Effector CD4-positive, alpha-beta T cell (primary cell): ENCODE measurements around the gene PAK1.

Source experiments
- DNase-seq: peaks from one replicate; pipeline ENCODE4 v3.0.0-alpha.2; 2020

The PAK1 gene

GRCh38 chr11:77353131-77353530, 120.8 kb downstream of the PAK1 start:
- DNase-seq = no peak

- no peak for DNase-seq
Observed at GRCh38 chr11:77351281-77351886, 122.5 kb downstream of the PAK1 start.

GRCh38 chr11:77347948-77348347, 125.9 kb downstream of the PAK1 start:
- DNase-seq = no peak

- DNase-seq = no peak
Observed at GRCh38 chr11:77346906-77347603, 126.8 kb downstream of the PAK1 start.

GRCh38 chr11:77345621-77346020, 128.3 kb downstream of the PAK1 start:
- DNase-seq = no peak

- no peak for DNase-seq
Observed at GRCh38 chr11:77340501-77340900, 133.4 kb downstream of the PAK1 start.

- DNase-seq = no peak
Observed at GRCh38 chr11:77332259-77332658, 141.6 kb downstream of the PAK1 start.

GRCh38 chr11:77325159-77325558, 148.7 kb downstream of the PAK1 start:
- no peak for DNase-seq

GRCh38 chr11:77324508-77324907, 149.4 kb downstream of the PAK1 start:
- no peak for DNase-seq

GRCh38 chr11:77322926-77323590, 150.8 kb downstream of the PAK1 start:
- DNase-seq = no peak

- DNase-seq = no peak
Observed at GRCh38 chr11:77322506-77322905, 151.4 kb downstream of the PAK1 start.

- no peak for DNase-seq
Observed at GRCh38 chr11:77320351-77320750, 153.5 kb downstream of the PAK1 start.

GRCh38 chr11:77318600-77318999, 155.3 kb downstream of the PAK1 start:
- DNase-seq = no peak

- DNase-seq = no peak
Observed at GRCh38 chr11:77316733-77317342, 157.1 kb downstream of the PAK1 start.

- DNase-seq = no peak
Observed at GRCh38 chr11:77312107-77312506, 161.8 kb downstream of the PAK1 start.

- no peak for DNase-seq
Observed at GRCh38 chr11:77311701-77312100, 162.2 kb downstream of the PAK1 start.

- no peak for DNase-seq
Observed at GRCh38 chr11:77310721-77311120, 163.2 kb downstream of the PAK1 start.

GRCh38 chr11:77309401-77310085, 164.4 kb downstream of the PAK1 start:
- DNase-seq = no peak

GRCh38 chr11:77308838-77309237, 165.1 kb downstream of the PAK1 start:
- DNase-seq = no peak

GRCh38 chr11:77303328-77303727, 170.6 kb downstream of the PAK1 start:
- DNase-seq = no peak

GRCh38 chr11:77302752-77303151, 171.1 kb downstream of the PAK1 start:
- DNase-seq = no peak

GRCh38 chr11:77301510-77301909, 172.4 kb downstream of the PAK1 start, which contains the start of gene GDPD4:
Gene GDPD4 (minus strand): TSS chr11:77301686. CDS start chr11:77285137, 16,549 bp downstream.
- no peak for DNase-seq

- no peak for DNase-seq
Observed at GRCh38 chr11:77300695-77301094, 173.2 kb downstream of the PAK1 start.
